Stimulated activated CD8-positive, alpha-beta memory T cell treated with anti-CD3 and anti-CD28 coated beads, Interleukin-15, amount 100 ng/mL, for 4 hours (primary cell): ENCODE measurements around the gene UBR4.

Experiments
- DNase-seq, 2 donors: peaks; one replicate each; pipeline ENCODE4 v3.0.0-alpha.2; 2020; ENCODE audit warnings: low read depth in 2 of 2

Gene UBR4

DNA sequence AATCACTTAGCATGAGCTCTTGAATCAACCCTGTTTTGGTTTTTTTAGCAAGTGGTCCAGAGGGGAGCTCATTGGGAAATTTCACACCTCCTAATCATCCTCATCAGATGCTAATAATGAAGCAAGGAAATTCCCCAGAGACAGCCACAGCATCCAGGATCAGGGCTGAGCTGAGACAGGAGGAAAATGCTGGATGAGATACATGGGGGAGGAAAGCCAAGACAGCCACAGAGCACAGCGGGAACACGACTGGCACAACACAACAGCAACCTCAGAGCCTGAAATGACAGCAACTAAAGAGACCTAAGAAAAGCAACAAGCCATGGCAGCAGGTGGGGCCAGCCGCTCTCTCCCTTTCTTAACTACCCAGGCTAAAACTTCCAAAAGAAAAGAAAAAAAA, 70.4 kb downstream of the UBR4 start:
- no peak for DNase-seq

GRCh38 chr1:19138958-19139581, 71.0 kb downstream of the UBR4 start:
- DNase-seq, result no peak

DNA sequence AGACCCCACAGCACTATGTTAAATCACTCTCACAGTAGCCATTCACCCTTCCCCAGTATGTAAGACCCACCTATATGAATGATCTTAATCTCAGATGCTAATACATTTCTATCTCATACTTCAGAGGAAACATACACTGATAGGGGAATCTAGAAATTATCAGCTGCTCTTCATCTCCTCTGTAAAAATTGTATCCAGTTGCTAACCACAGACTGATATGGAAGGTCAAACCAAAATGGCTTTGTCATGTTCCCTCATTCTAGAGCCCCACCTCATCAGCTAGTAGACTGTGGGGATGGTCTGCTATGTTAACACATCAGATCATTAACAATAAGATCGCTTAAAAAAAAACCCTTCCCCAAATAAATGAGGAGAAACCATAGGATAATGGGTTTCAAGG, 71.7 kb downstream of the UBR4 start:
- no peak for DNase-seq

DNA sequence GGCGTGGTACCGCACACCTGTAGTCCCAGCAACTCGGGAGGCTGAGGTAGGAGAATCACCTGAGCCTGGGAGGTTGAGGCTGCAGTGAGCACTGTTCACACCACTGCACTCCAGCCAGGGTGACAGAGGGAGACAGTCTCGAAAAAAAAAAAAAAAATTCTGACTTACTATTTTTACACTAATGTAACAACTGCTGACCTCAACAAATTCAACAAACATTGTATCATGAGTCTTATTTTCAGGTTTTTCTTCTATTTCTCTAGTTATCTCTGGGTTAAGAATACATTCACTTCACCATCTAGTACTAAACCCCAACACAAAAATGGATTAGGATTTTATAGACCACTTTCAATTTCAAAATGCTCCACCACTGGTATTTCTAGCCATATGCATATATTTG, 72.9 kb downstream of the UBR4 start:
- DNase-seq, result no peak

DNA sequence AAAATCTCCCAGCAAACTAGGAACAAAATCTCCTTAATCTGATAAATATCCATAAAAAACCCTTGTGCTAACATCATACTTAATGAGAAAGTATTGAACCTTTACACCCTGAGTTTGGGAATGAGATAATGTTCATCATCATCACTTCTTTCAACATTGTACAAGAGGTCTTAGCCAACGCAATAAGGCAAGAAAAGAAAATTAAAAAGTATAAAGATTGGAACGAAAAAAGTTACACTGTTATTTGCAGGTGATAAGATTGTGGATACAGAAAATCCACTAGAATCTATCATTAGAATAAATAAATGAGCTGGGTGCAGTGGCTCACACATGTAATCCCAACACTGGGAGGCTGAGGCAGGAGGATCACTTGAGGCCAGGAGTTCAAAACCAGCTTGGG, 76.7 kb downstream of the UBR4 start:
- DNase-seq, result no peak

GRCh38 chr1:19130468-19130867, 79.6 kb downstream of the UBR4 start:
- no peak for DNase-seq

GRCh38 chr1:19128968-19129514, 81.0 kb downstream of the UBR4 start:
- no peak for DNase-seq

DNA sequence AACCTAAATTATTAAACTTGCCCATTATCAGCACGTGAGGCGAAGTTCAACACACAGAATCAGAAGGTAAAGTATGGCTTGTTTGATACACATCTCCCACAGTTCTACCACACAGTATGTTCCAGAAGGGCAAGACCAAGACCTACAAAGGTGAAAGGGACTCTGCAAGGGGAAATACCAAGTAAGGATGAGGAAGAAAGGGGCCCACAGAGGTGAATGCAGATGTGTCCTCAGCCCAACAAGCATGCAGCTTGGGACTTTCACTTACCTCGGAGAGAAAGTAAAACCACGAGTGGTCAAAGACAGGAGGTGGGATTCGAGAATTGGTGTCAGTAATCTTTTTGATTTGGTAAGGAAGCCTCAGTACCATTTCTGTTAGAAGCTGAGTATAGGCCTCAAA, 85.8 kb downstream of the UBR4 start:
- no peak for DNase-seq

GRCh38 chr1:19123837-19124236, 86.2 kb downstream of the UBR4 start:
- no peak for DNase-seq

GRCh38 chr1:19122668-19123067, 87.4 kb downstream of the UBR4 start:
- no peak for DNase-seq

DNA sequence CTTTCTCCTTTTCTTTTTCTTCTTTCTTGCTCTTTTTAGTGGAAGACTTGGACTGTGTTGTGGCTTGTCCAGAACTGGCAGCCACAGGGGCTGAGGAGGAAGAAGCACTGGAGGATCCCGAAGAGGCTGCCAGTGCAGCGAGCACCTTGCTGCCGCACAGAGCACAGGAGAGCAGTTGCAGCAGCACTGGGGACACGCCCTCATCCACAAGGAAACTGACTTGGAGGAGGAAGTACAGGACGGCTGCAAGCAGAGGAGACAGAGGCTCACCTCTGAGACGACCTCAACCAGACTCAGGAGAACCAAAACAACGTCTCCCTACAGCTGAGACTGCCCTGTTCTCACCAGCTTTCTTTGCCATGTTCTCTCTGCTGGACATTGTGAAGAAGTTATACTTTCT, 88.9 kb downstream of the UBR4 start:
- no peak for DNase-seq

GRCh38 chr1:19120070-19120469, 90.0 kb downstream of the UBR4 start:
- no peak for DNase-seq

- DNase-seq, result no peak
Measured at GRCh38 chr1:19115082-19115808, 94.8 kb downstream of the UBR4 start.

DNA sequence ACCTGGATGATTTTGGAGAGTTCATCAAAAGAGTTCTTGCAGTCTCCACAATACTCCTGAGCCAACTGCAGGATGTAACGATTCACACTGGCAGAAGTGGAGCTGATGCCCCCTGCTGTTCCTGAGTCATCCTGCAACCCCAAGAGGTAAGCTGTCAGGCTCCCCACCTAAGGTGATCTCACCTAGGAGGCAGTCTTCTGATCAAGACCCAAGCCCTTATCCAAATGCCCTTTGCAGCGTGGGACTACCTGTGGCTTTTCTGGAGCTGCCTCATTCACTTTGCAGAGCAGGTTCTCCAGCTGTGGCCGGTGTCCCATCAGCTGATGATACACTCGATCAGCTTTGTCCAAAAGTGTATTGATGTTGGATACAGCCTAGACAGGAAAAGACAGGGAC, 96.4 kb downstream of the UBR4 start:
- DNase-seq, result no peak

DNA sequence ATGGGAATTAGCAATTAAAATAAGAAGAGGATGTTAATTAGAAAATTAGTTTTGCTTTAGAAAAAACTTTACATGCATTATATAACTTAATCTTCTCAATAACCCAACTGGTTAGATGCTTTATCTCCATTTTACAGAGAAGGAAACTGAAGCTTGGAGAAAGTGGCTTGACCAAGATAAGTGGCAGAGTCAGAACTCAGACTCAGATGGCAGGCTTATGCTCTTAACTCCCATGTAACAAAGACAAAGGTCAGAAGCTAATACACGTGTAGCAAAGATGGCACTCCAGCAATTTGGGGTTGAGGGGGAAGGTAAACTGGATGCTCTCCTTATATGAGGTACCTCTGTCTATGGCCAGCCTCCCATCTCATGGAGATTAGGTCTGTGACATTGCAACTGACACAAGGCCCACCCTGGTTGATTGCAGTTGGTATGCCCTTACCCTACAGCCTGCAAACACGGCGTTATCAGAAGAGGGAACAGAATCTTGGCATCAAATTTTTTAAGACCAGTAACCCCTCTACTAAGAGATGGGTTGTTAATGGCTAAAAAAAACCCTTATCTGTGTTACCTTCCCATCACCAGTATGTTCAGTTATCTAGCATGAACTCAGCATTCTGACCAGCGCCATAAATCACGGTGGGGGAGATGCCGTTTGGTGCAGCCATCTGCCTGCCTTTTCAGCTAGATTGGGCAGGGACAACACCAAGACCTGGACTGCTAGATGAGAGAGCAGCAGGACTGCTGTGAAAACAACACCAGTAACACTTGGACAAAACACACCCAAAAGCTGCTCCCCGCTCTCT, 97.0 kb downstream of the UBR4 start:
- no peak for DNase-seq

- DNase-seq, result no peak
Measured at GRCh38 chr1:19110257-19110927, 99.7 kb downstream of the UBR4 start.

- DNase-seq, result no peak
Measured at GRCh38 chr1:19109545-19109944, 100.5 kb downstream of the UBR4 start.

GRCh38 chr1:19101244-19101643, 108.8 kb downstream of the UBR4 start:
- DNase-seq, result no peak

DNA sequence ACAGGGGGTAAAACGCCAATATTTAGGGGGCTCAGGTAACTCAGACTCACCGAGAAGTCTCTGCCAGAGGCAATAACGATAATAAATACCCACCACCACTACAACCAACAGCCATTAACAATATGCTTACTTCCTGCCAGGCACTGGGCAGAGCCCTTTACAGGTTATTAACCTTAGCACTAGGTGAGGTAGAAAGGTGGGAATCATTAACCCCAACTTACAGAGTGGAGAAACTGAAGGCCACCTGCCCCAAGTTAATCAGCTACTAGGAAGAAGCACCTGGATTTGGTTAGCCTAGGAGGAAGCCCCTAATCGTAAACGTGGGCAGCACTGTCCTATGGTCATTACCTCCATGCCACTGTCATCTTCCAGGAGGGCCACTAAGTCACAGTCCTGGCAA, 110.0 kb downstream of the UBR4 start:
- no peak for DNase-seq

- no peak for DNase-seq
Measured at GRCh38 chr1:19096990-19097389, 113.1 kb downstream of the UBR4 start.

GRCh38 chr1:19096036-19096833, 113.8 kb downstream of the UBR4 start:
- DNase-seq, result no peak
